ENCODE data around the gene CCDC92B.

- TF ChIP-seq MXI1 (conservative IDR thresholded peaks at IDR 0.05; ENCODE audit: poor library complexity, severe bottlenecking) (no peak), CTCF (IDR thresholded peaks at IDR 0.05; ENCODE audit: poor library complexity, severe bottlenecking) (no peak), EZH2 (IDR thresholded peaks at IDR 0.05; ENCODE audit: borderline replicate concordance, insufficient read depth, low read length, poor library complexity, severe bottlenecking) (no peak), TAF1 (IDR thresholded peaks at IDR 0.05; ENCODE audit: low read depth) (no peak), POLR2AphosphoS5 (IDR thresholded peaks at IDR 0.05) (no peak), EP300 (conservative IDR thresholded peaks at IDR 0.05; ENCODE audit: poor library complexity, severe bottlenecking) (no peak), REST (IDR thresholded peaks at IDR 0.05; ENCODE audit: borderline replicate concordance) (no peak), SMC3 (conservative IDR thresholded peaks at IDR 0.05; ENCODE audit: poor library complexity) (no peak), RAD21 (conservative IDR thresholded peaks at IDR 0.05) (no peak)
These were observed 67.8 kb downstream of the CCDC92B start for GRCh38 chr17:2681650-2682049.
